CD4-positive, alpha-beta T cell treated with Interleukin-12 subunit alpha and Interleukin-12 subunit beta, for 1 hour (primary cell): ENCODE data around the gene TRAF3.

Experiments used
- DNase-seq: peaks from one replicate; pipeline ENCODE4 v3.0.0-alpha.2; 2020

Gene TRAF3

GRCh38 chr14:102778338-102779083, 1.3 kb downstream of the TRAF3 start:
- DNase-seq, result peak; percentile 30

GRCh38 chr14:102779084-102779462, 1.8 kb downstream of the TRAF3 start:
- no peak for DNase-seq

- no peak for DNase-seq
Measured at GRCh38 chr14:102779574-102780315, 2.5 kb downstream of the TRAF3 start.

- no peak for DNase-seq
Measured at GRCh38 chr14:102781063-102781462, 3.8 kb downstream of the TRAF3 start.

- no peak for DNase-seq
Measured at GRCh38 chr14:102782974-102783373, 5.7 kb downstream of the TRAF3 start.

GRCh38 chr14:102784892-102785594, 7.8 kb downstream of the TRAF3 start:
- DNase-seq, result no peak

GRCh38 chr14:102785595-102785963, 8.3 kb downstream of the TRAF3 start:
- no peak for DNase-seq

- no peak for DNase-seq
Measured at GRCh38 chr14:102786768-102787167, 9.5 kb downstream of the TRAF3 start.

- no peak for DNase-seq
Measured at GRCh38 chr14:102789349-102789748, 12.1 kb downstream of the TRAF3 start.

- DNase-seq, result no peak
Measured at GRCh38 chr14:102793531-102794328, 16.5 kb downstream of the TRAF3 start.

- peak; percentile 59 for DNase-seq
Measured at GRCh38 chr14:102795060-102795925, 18.0 kb downstream of the TRAF3 start.

GRCh38 chr14:102796661-102797190, 19.5 kb downstream of the TRAF3 start:
- DNase-seq, result no peak

- no peak for DNase-seq
Measured at GRCh38 chr14:102798926-102799325, 21.7 kb downstream of the TRAF3 start.

- DNase-seq, result no peak
Measured at GRCh38 chr14:102799684-102800562, 22.7 kb downstream of the TRAF3 start.

GRCh38 chr14:102802834-102803523, 25.7 kb downstream of the TRAF3 start:
- DNase-seq, result no peak

- DNase-seq, result no peak
Measured at GRCh38 chr14:102804858-102805257, 27.6 kb downstream of the TRAF3 start.

GRCh38 chr14:102805371-102805891, 28.2 kb downstream of the TRAF3 start:
- peak; percentile 41 for DNase-seq

- DNase-seq, result no peak
Measured at GRCh38 chr14:102805941-102806340, 28.7 kb downstream of the TRAF3 start.

- no peak for DNase-seq
Measured at GRCh38 chr14:102806447-102806846, 29.2 kb downstream of the TRAF3 start.

- DNase-seq, result no peak
Measured at GRCh38 chr14:102807013-102807406, 29.8 kb downstream of the TRAF3 start.
